ENCODE measurements around the gene ABCB9.

DNA sequence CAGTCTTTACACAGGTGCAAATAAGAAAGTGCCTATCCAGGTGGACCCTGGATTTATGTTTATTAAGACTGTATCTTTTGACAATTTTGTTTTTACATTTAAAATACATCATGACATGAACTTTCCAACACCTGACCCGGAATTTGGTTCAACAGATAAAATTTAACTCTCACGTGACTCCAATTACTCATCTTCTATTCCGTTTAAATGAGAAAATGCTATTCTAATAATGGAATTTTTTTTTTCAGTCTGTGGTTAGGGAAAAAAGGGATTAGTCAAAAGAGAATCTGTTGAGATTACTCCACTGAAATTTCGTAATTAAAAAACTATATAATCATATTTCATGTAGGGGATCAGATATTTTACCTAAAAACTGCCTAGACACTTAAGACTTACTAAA, 81.4 kb downstream of the ABCB9 start:
- no peak for TF ChIP-seq RAD21 (conservative IDR thresholded peaks at IDR 0.05)
- no peak for TF ChIP-seq POLR2AphosphoS5 (IDR thresholded peaks at IDR 0.05)
